ENCODE measurements around the gene NPEPL1.

Gene NPEPL1

GRCh38 chr20:58701431-58702160 lies 9.0 kb downstream of the NPEPL1 start:
- DNase-seq: no peak

- no peak for DNase-seq
Observed at GRCh38 chr20:58702161-58702510, 9.5 kb downstream of the NPEPL1 start.

GRCh38 chr20:58702859-58703648 lies 10.5 kb downstream of the NPEPL1 start:
- no peak for DNase-seq

GRCh38 chr20:58703765-58704371 lies 11.3 kb downstream of the NPEPL1 start:
- DNase-seq: no peak

GRCh38 chr20:58705208-58705926 lies 12.8 kb downstream of the NPEPL1 start:
- no peak for DNase-seq

GRCh38 chr20:58706150-58706892 lies 13.7 kb downstream of the NPEPL1 start:
- no peak for DNase-seq

GRCh38 chr20:58706975-58707681 lies 14.5 kb downstream of the NPEPL1 start:
- no peak for DNase-seq

- DNase-seq: no peak
Observed at GRCh38 chr20:58707770-58708169, 15.2 kb downstream of the NPEPL1 start.

GRCh38 chr20:58708246-58708931 lies 15.8 kb downstream of the NPEPL1 start:
- no peak for DNase-seq

GRCh38 chr20:58709013-58709702 lies 16.6 kb downstream of the NPEPL1 start:
- no peak for DNase-seq

- no peak for DNase-seq
Observed at GRCh38 chr20:58709703-58710039, 17.1 kb downstream of the NPEPL1 start.

GRCh38 chr20:58710481-58711265 lies 18.1 kb downstream of the NPEPL1 start:
- DNase-seq: no peak

GRCh38 chr20:58711266-58712051 lies 18.9 kb downstream of the NPEPL1 start:
- no peak for DNase-seq

- no peak for DNase-seq
Observed at GRCh38 chr20:58712151-58712791, 19.7 kb downstream of the NPEPL1 start.

GRCh38 chr20:58712806-58713731 lies 20.5 kb downstream of the NPEPL1 start:
- no peak for DNase-seq

GRCh38 chr20:58713801-58714339 lies 21.3 kb downstream of the NPEPL1 start:
- no peak for DNase-seq

All from fibroblast of skin of scalp (primary cell).